DMS 273 treated with DMSO at 0.1 percent for 48 hours (cell line): ENCODE measurements around the gene NTF3.

Source experiments
- DNase-seq: peaks from one replicate; lab custom pipeline; 2025; lab: John Stamatoyannopoulos, UW

NTF3 gene

GRCh38 chr12:5432011-5432400 lies at the start of gene NTF3:
Gene NTF3 (plus strand): TSS chr12:5432108. CDS start chr12:5432325, 217 bp downstream.
- no peak for DNase-seq

- DNase-seq = no peak
Measured at GRCh38 chr12:5384015-5384414, 47.9 kb upstream of the NTF3 start.

GRCh38 chr12:5388581-5389535 lies 43.0 kb upstream of the NTF3 start:
- no peak for DNase-seq

GRCh38 chr12:5390174-5390799 lies 41.6 kb upstream of the NTF3 start:
- DNase-seq = no peak

GRCh38 chr12:5391653-5392052 lies 40.3 kb upstream of the NTF3 start:
- DNase-seq = no peak

GRCh38 chr12:5392961-5393360 lies 38.9 kb upstream of the NTF3 start:
- DNase-seq = no peak

- no peak for DNase-seq
Measured at GRCh38 chr12:5395443-5396271, 36.3 kb upstream of the NTF3 start.

GRCh38 chr12:5396541-5396940 lies 35.4 kb upstream of the NTF3 start:
- no peak for DNase-seq

GRCh38 chr12:5399266-5399665 lies 32.6 kb upstream of the NTF3 start:
- no peak for DNase-seq

GRCh38 chr12:5402009-5402935 lies 29.6 kb upstream of the NTF3 start:
- no peak for DNase-seq

GRCh38 chr12:5403411-5403810 lies 28.5 kb upstream of the NTF3 start:
- no peak for DNase-seq

- DNase-seq = no peak
Measured at GRCh38 chr12:5407034-5407856, 24.7 kb upstream of the NTF3 start.

- no peak for DNase-seq
Measured at GRCh38 chr12:5409619-5410018, 22.3 kb upstream of the NTF3 start.

GRCh38 chr12:5416571-5416970 lies 15.3 kb upstream of the NTF3 start:
- no peak for DNase-seq

- no peak for DNase-seq
Measured at GRCh38 chr12:5417500-5417899, 14.4 kb upstream of the NTF3 start.

- no peak for DNase-seq
Measured at GRCh38 chr12:5428332-5429221, 3.3 kb upstream of the NTF3 start.

GRCh38 chr12:5429741-5430557 lies 2.0 kb upstream of the NTF3 start:
- no peak for DNase-seq
